Measurements from ENCODE around the gene KCNN4. TPM values are rescaled to one million over a fixed set of nuclear protein-coding genes. Genes with fewer than 3 reads are reported as not detected.

Gene KCNN4
- total and polyA plus RNA-seq, 10 of the 15 experiments (the other 5 are each of a cell fraction or from before 2014, with no cell fraction given), result 1.4 to 112 (median 77.9) TPM

GRCh38 chr19:43760941-43761340 is 19.8 kb downstream of the KCNN4 start (continued):
- no peak for TF ChIP-seq CHD2 (IDR thresholded peaks at IDR 0.05; ENCODE audit: borderline replicate concordance, low read depth, low read length)
- TF ChIP-seq SP1 (IDR thresholded peaks at IDR 0.05; ENCODE audit: low read depth, low read length), result no peak
- TF ChIP-seq BACH1 (IDR thresholded peaks at IDR 0.05; ENCODE audit: borderline replicate concordance), result no peak

- 6% methylated on average over 5 of the region's 5 CpGs for WGBS (ENCODE audit: insufficient coverage, insufficient replicate concordance, low lambda C conversion rate, missing lambda C conversion rate)
- in situ Hi-C loops (cut with MboI) (loop anchor here (25.0 kb wide), 2 partner anchors 1703 to 1822 kb away; partner anchors contain the start of genes ERFL and FOSB), intact Hi-C loops (cut with micrococcal nuclease; ENCODE audit: unreplicated experiment) (no loop called here)
- Histone ChIP-seq H3K27me3 (replicated peaks in 1 of 2; ENCODE audit: control insufficient read depth in 2 of 2, insufficient read depth in 2 of 2, low read length in 1 of 2) (no peaks in the 10 kb centered on the region), H4K20me1 (ENCODE audit: control insufficient read depth, insufficient read depth) (no peaks in the 10 kb centered on the region), H3K9me3 (replicated peaks; ENCODE audit: control insufficient read depth, insufficient read depth, low read length) (no peaks in the 10 kb centered on the region; the same call in 2 of the 3 replicates), H3K4me3 (no peak overlapping the region), H3K79me2 (ENCODE audit: control insufficient read depth, insufficient read depth, low read length) (peaks cover 18% of the 10 kb centered on the region), H3K4me2 (ENCODE audit: control insufficient read depth, insufficient read depth) (peak overlapping the region; percentile 66), H3K4me1 (ENCODE audit: control insufficient read depth, insufficient read depth, low read length) (peaks cover 55% of the 10 kb centered on the region), H3K9ac (ENCODE audit: control insufficient read depth, insufficient read depth, low read length) (peak overlapping the region; percentile 51), H3K36me3 (ENCODE audit: control insufficient read depth in 2 of 2, insufficient read depth in 2 of 2, low read length in 1 of 2) (no peaks in the 10 kb centered on the region), H2AFZ (ENCODE audit: control insufficient read depth, low read depth, low read length) (peak overlapping the region; percentile 61; the same call in 1 of the 2 replicates), H3K27ac (ENCODE audit: control insufficient read depth, insufficient read depth) (peak overlapping the region; percentile 90)
- RAD21 ChIA-PET (ENCODE audit: unreplicated experiment), result interaction anchor here (0.7 to 8.3 kb wide), 5 partner anchors 11 to 90 kb away, joined by 4 to 55 read pairs (median 19); partner anchors contain the start of gene PLAUR
- no peak for ATAC-seq
- FAIRE-seq, result peak; percentile 35
- DNase-seq (ENCODE audit: low read depth, low spot score), result no peak
- BruUV-seq (replicated peaks), result no TSS peak
- POLR2A ChIA-PET, result interaction anchor here (0.8 to 18.9 kb wide), 3 partner anchors 9 to 1632 kb away, joined by 3 to 389 read pairs (median 307); partner anchors contain the start of genes KCNN4 and SMG9
- CTCF ChIA-PET, result interaction anchor here (0.8 to 20.8 kb wide), 5 partner anchors 14 to 50 kb away, joined by 3 to 324 read pairs (median 9); partner anchors contain the start of gene KCNN4
- SMC1A ChIA-PET (ENCODE audit: uncharacterized antibody, unreplicated experiment), result interaction anchor here (1.3 to 20.1 kb wide), 3 partner anchors 8 to 19 kb away, joined by 4 to 325 read pairs (median 11); partner anchors contain the start of gene KCNN4
- TF ChIP-seq BCL11A (IDR thresholded peaks at IDR 0.05; ENCODE audit: low read depth, low read length) (no peak), IKZF2 (IDR thresholded peaks at IDR 0.05) (0 out of 4 replicates have a peak, but pooled peaks of 1 of the 2 experiments have one; percentile 26), POU2F2 (IDR thresholded peaks at IDR 0.05; ENCODE audit: borderline replicate concordance, low read depth, low read length) (no peak), CHD2 (IDR thresholded peaks at IDR 0.05; ENCODE audit: borderline replicate concordance, low read depth, low read length) (no peak), CTCF (IDR thresholded peaks at IDR 0.05 in 2 of 3, conservative IDR thresholded peaks at IDR 0.05 in 1 of 3; ENCODE audit: control insufficient read depth in 2 of 3, extremely low read depth in 1 of 3, insufficient read depth in 1 of 3, low read depth in 3 of 3, low read length in 3 of 3) (peak; percentile 19 to 44 (median 42); a peak in 4 of 6 replicates), SRF (IDR thresholded peaks at IDR 0.05; ENCODE audit: low read depth in 2 of 2, low read length in 2 of 2) (no peak), NFXL1 (IDR thresholded peaks at IDR 0.05; ENCODE audit: borderline replicate concordance) (no peak), IRF4 (IDR thresholded peaks at IDR 0.05; ENCODE audit: low read depth, low read length) (no peak), NKRF (conservative IDR thresholded peaks at IDR 0.05) (no peak), GATAD2B (conservative IDR thresholded peaks at IDR 0.05; ENCODE audit: low read depth) (no peak), EZH2 (IDR thresholded peaks at IDR 0.05; ENCODE audit: borderline replicate concordance, control insufficient read depth, low read depth, low read length) (no peak), BACH1 (IDR thresholded peaks at IDR 0.05; ENCODE audit: borderline replicate concordance) (no peak), SPI1 (IDR thresholded peaks at IDR 0.05; ENCODE audit: borderline replicate concordance, insufficient read depth, low read depth, low read length) (peak; percentile 5; the same call in 1 of the 2 replicates), RBBP5 (conservative IDR thresholded peaks at IDR 0.05) (no peak), MYC (IDR thresholded peaks at IDR 0.05; ENCODE audit: insufficient read depth, insufficient read length, insufficient replicate concordance, low read length, severe bottlenecking) (no peak), SMAD5 (IDR thresholded peaks at IDR 0.05; ENCODE audit: low read depth) (no peak)
Measured at GRCh38 chr19:43759515-43759914, 21.3 kb downstream of the KCNN4 start.
